C4-2B (cell line): Measurements from ENCODE around the gene DBNL.

Experiments used
- CTCF ChIP-seq: fragments of 450-650 bp; conservative IDR thresholded peaks from 2 replicates; pipeline ENCODE4 v1.5.1; 2017; ENCODE audit warnings: mild to moderate bottlenecking
- ZFX ChIP-seq: fragments of 450-650 bp; IDR thresholded peaks from 2 replicates; pipeline ENCODE4 v1.6.1; 2017

- TF ChIP-seq CTCF (no peak), ZFX (no peak)
These were observed 19.0 kb downstream of the DBNL start for GRCh38 chr7:44063547-44063893.
